HG02623 (cell line): Measurements from ENCODE around the gene KRTAP4-11.
"Not testable (repeated sequence)": the region's sequence is repeated elsewhere in the genome, so short reads cannot be mapped to it uniquely, and the experiment has no call there.

Experiments used
- ATAC-seq: cut with Tn5 transposase; IDR thresholded peaks from one replicate; pipeline ENCODE4 v1.9.1; 2021; ENCODE audit warnings: moderate library complexity; ENCODE audit not compliant: unreplicated experiment

The KRTAP4-11 gene

DNA sequence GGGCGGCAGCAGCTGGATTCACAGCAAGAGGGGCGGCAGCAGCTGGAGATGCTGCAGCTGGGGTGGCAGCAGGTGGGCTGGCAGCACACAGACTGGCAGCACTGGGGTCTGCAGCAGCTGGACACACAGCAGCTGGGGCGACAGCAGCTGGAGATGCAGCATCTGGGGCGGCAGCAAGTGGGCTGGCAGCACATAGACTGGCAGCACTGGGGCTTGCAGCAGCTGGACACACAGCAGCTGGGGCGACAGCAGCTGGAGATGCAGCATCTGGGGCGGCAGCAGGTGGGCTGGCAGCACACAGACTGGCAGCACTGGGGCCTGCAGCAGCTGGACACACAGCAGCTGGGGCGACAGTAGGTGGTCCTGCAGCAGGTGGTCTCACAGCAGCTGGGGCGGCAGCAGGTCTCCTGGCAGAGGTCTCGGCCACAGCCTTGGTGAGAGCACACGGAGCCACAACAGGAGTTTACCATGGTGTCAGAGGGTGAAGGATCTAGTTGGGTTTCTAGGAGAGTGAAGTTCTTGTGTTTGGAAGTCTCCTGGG lies at the start of gene KRTAP4-11:
KRTAP4-11 (minus strand) TSS at position 528 of the 541 bp plus-strand sequence; CDS start at position 470, 58 bp downstream.
- not testable (repeated sequence) for ATAC-seq

DNA sequence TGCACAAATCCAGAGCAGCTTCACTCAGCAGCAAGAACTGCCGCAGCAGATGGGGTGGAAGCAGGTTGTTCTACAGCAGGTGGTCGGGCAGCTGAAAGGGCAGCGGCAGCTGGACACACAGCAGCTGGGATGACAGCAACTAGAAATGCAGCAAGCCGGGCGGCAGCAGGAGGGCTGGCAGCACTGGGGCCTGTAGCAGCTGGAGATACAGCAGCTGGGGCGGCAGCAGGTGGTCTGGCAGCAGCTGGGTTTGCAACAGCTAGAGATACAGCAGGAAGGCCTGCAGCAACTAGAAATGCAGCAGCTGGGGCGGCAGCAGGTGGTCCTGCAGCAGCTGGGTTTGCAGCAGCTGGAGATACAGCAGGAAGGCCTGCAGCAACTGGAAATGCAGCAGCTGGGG lies 49.4 kb upstream of the KRTAP4-11 start:
- no peak for ATAC-seq

DNA sequence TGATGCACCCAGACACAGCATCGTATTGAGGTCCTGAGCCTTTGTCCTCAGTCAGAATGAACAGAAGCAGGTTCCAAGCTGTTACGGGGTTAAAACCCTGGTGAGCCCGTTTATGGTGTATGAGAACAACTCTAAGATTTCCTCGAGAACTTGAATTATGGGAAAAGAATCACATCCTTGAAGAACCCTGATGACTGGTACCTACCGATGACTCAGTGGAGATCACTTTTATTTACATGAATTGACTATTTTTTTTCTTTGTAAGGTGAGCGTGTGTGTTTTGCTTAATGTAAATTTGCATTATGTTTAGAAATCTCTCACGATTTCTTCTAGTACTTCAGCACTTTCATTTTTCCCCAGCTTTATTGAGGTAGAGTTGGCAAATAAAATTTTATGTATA lies 45.7 kb upstream of the KRTAP4-11 start:
- no peak for ATAC-seq

DNA sequence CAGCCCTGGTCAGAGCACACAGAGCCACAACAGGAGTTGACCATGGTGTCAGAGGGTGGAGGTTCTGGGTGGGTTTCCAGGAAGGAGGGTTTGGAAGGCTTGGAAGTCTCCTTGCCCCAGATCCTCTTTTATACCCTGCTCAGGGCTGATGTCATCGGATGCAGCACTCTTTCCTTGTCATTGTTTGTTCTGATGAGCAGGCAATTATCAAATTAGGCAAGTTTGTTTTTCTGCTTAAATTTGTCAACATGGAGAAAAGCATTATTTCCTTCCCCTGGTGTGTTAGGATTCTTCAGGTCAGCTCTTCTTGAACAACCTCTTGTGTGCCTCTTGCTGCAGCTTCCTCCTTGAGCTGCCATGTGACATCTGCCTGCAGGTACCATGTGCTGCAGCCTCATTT lies 42.5 kb upstream of the KRTAP4-11 start, which contains the start of gene KRTAP4-4:
KRTAP4-4 (minus strand) TSS at position 101 of the 400 bp plus-strand sequence; CDS start at position 44, 57 bp downstream.
- ATAC-seq = no peak

DNA sequence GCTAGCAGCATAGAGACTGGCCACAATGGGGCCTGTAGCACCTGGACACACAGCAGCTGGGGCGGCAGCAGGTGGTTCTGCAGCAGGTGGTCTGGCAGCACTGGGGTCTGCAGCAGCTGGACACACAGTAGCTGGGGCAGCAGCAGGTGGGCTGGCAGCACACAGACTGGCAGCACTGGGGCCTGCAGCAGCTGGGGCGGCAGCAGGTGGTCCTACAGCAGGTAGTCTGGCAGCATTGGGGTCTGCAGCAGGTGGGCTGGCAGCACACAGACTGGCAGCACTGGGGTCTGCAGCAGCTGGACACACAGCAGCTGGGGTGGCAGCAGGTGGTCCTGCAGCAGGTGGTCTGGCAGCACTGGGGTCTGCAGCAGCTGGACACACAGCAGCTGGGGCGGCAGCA lies 42.0 kb upstream of the KRTAP4-11 start:
- not testable (repeated sequence) for ATAC-seq

DNA sequence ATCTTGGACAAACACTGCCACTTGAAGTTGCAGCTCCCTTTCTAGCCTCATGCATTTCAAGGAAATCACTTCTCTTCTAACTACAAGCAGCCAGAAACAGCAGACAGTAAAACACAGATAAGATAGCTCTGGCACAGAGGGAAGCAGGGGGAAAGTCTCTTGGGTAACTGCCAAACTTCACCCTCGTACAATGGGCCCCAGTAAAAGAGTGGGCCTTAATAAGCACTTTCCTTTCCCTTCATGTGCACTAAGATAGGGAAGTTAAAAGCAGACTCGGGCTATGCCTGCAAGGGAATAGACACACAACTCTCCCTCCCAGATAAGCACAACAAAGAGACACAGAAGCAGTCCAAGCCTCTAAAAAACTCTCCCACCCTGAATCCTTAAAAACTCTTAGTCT lies 35.7 kb upstream of the KRTAP4-11 start:
- ATAC-seq = no peak

DNA sequence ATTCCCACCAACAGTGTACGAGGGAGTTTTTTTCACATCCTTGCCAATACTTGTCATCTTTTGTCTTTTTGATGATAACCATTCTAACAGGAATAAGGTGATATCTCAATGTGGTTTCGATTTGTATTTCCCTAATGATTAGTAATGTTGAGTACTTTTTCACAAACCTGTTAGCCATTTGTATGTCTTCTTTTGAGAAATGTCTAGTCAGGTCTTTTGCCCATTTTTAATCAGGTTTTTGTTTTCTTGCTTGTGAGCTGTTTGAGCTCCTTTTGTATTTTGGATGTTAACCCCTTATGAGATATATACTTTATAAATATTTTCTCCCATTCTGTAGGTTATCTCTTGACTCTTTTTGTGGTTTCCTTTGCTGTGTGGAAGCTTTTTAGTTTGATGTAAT lies 33.4 kb upstream of the KRTAP4-11 start:
- no peak for ATAC-seq

DNA sequence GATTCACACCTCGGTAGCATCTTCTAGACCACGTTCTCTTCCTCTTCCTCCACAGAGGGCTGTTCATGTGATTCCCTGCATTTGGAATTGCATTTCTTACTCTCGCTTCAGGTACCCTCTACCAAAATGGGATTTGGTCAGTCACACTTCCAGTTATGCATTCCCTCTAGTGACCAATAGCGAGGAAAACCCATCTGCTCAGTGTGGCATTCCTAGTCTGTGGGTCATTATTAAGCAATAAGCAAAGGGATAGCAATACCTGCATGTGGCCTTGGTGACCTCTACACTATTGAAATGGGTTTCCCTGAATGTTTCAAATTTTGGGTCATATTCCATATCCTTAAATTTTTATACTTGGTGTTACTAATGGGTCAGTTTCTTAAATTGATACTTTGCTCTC lies 31.9 kb upstream of the KRTAP4-11 start:
- no peak for ATAC-seq

DNA sequence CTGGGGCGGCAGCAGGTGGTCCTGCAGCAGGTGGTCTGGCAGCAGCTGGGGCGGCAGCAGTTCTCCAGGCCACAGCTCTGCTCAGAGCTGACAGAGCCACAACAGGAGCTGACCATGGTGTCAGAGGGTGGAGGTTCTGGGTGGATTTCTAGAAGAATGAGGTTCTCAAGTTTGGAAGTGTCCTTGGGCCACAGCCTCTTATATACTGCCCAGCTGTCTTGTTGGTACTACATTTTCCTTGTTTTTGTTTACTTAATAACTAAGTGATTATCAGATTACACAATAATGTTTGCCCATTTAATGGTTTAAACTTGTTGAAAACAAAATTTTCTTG lies 31.4 kb upstream of the KRTAP4-11 start, which contains the start of gene KRTAP4-5:
KRTAP4-5 (minus strand) TSS at position 174 of the 334 bp plus-strand sequence; CDS start at position 116, 58 bp downstream.
- no peak for ATAC-seq

DNA sequence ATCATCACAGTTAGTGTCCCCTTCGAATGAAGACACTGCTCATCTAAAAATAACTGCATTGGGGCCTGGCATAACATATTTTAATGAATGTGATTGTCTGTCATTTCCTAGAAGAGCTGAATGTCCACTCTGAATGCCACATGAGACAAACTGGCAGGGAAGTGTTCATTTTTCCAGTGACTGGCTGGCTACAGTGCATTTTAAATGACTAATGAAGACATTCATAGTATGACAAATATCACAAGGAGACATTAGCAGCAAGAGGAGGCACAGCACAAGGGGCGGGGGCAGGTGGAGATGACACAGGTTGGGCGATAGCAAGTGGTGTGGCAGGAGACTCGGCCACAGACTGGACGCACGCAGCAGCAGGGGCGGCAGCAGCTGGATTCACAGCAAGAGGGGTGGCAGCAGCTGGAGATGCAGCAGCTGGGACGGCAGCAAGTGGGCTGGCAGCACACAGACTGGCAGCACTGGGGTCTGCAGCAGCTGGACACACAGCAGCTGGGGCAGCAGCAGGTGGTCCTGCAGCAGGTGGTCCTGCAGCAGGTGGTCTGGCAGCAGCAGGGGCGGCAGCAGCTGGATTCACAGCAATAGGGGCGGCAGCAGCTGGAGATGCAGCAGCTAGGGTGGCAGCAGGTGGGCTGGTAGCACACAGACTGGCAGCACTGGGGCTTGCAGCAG lies 30.9 kb upstream of the KRTAP4-11 start:
- ATAC-seq = not testable (repeated sequence)

DNA sequence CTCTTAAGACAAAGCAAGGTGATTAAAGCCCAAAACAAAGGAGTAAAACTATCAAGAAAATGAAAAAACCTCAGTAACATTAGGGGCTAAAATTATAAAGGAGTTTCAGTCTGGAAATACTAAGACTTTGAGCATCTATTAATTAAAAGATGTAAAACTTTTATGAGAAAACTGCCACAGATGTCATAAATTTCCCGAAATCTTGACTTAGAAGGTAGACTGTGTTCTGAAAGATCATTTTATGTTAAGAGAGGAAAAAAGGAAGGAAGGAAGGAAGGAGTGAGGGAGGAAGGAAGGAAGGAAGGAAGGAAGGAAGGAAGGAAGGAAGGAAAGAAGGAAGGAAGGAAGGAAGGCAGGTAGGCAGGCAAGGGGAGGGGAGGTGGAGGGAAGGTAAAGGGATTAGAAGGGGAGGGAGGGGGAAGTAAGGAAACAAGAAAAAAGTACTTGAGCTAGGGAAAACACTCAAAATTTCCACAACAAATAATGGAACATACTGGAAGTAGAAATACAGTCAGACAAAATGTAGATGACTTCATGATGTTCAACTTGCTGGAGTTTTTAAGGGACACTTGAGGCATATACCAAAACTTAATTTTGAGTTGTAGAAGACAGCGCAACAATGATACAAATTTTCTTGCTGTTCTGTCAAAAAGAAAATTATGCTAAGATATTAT lies 29.5 kb upstream of the KRTAP4-11 start:
- ATAC-seq = no peak

DNA sequence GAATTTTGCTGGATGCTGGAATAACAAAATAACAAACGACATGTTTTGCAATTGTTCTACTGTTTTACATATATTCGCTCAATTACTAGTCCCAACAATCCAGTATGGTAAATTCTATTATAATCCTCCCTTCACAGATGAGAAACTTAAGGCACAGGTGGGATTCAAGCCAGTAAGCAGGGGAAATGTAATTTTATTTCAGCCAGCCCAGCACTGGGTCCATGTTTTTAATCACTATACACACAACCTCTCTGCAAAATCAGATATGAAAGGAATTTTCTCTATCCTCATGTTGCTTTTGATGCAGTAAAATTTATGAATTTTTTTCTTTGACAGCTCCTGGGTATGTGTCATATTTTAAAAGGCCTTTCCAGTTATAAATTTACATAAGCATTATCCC lies 27.1 kb upstream of the KRTAP4-11 start:
- no peak for ATAC-seq

DNA sequence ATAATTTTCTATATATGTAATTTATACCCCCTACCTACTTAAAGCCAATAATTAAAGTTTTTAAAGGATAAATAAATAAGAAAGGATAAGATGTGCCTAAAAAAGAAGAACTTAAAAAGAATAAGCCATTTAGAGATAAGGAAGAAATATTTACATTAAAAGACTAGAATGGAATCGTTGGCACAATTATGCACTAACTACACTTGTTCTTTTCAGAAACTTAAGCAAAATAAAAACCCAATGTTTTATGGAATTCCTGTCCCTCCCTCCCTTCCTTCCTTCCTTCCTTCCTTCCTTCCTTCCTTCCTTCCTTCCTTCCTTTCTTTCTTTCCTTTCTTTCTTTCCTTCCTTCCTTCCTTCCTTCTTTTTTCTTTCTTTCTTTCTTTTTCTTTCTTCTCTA lies 26.7 kb upstream of the KRTAP4-11 start:
- ATAC-seq = no peak

DNA sequence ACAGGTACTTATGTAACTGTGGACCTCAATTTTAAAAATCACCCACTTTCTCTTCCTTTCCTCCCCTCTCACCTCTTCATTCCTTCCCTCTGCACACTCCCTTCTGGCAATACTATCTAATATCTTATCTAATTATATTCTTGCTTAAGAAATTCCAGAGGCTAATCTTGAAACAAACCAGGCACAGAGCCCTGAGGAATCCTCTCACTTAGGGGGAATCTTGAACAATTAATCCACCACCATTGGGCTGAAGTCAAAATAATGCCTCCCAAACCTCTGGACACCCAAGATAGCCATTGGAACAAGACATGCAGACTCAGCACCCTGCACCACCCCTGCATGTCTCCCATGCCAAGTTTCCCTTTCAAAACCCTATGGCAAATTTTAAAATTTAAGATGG lies 23.2 kb upstream of the KRTAP4-11 start:
- ATAC-seq = no peak

DNA sequence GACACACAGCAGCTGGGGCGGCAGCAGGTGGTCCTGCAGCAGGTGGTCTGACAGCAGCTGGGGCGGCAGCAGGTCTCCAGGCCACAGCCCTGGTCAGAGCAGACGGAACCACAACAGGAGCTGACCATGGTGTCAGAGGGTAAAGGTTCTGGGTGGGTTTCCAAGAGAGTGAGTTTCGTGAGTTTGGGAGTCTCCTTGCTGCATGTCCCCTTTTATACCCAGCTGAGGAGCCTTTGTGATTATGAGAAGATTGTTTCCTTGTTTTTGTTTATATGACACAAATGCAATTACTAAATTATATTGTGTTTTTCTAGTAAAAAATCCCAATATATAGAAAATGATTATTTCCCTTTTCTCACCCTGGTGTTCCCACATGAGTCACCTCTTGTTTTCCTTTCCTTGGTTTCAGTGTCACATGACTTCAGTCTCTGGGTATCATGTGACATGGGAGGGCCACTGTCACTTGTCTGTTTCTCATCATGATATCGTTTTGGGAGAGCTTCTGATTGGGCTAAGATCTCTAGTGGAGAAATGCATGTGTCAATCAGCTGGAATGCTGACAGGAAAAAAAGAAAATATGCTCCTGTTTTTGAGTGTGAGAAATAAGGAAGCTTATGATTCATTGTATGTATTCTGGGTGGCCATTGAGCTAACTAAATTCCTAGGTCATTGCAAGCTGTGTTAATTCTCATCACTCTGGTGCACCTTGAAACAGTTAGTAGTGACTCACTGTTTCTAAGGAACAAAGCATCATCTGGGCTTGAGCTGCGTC lies 22.4 kb upstream of the KRTAP4-11 start, which contains the start of gene KRTAP4-6:
KRTAP4-6 (minus strand) TSS at position 185 of the 772 bp plus-strand sequence; CDS start at position 128, 57 bp downstream.
- ATAC-seq = no peak

DNA sequence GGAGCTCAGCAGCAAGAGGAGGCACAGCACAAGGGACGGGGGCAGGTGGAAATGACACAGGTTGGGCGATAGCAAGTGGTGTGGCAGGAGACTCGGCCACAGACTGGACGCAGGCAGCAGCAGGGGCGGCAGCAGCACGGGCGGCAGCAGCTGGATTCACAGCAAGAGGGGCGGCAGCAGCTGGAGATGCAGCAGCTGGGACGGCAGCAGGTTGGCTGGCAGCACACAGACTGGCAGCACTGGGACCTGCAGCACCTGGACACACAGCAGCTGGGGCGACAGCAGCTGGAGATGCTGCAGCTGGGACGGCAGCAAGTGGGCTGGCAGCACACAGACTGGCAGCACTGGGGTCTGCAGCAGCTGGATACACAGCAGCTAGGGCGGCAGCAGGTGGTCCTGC lies 21.7 kb upstream of the KRTAP4-11 start:
- ATAC-seq = not testable (repeated sequence)

DNA sequence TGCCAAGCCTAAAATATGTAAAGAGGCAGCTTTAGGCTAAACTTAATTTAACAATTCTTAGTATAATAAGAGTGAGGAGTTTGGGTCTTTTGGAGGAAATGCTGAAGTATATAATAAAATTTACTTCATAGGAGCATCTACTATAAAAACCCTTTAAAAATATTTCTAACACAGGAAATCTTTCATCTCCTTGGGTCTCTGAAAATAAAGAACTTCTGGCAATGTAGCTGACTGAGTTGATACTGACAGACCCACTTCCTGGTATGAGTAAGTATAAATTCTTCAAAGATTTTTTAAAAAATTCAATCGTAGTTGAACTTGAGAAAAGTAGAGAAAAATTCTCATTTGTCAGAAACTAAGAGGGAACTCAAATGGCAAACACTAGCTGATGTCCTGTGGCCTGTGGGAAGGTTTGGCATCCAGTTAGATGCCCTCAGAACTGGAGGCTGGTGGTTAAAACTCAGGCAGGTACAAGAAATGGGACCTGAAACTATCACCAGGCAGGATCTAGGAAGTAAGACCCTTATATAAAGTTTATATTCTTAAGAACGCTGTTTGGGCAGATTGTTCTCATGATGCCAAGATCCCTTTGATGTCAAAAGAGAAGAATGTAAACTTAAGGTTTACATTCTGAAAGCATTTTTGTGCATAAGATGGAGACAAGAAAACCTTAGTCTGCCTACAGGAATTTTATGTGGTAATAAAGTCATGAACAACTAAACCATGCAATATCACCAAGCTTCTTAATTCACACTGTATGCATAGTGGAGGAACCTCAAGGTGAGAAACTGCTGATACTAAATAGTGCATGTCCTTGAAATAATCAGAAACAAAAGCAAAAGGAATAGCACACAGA lies 15.9 kb upstream of the KRTAP4-11 start:
- no peak for ATAC-seq

DNA sequence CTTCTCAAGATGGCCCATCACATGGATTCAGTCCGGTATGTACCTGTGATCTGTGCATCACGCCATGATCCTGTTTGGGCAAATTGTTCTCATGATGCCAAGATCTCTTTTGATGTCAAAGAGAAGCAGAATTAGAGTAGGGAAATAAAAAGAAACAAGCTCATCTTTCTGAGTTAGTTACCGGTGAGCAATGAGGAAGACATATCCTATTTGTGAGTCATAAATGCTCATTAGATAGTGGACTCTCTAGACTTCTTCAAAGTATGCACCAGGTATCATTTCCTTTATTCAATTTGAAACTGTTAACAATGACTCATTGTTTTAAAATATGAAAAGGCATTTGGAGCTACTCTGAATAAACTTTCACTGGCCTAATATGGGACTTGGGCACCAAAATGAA lies 13.8 kb upstream of the KRTAP4-11 start:
- no peak for ATAC-seq

DNA sequence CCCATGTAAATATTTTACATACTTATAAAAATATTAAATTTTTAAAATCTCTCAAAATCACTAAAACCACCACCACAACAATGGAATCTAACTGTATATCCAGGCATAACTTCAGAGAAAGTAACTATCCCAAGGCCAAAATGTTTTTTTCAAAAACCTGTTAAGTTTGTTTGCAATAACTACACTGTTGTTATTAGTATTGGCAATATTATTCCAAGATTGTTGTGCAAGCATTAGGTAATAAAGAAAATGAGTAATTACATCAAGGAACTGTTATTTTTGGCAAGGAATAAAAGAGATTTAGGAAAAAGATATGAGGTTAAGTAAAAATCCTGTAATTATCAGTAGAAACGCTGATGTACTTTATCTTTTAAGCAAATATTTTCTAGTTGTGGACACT lies 9.2 kb upstream of the KRTAP4-11 start:
- ATAC-seq = no peak

DNA sequence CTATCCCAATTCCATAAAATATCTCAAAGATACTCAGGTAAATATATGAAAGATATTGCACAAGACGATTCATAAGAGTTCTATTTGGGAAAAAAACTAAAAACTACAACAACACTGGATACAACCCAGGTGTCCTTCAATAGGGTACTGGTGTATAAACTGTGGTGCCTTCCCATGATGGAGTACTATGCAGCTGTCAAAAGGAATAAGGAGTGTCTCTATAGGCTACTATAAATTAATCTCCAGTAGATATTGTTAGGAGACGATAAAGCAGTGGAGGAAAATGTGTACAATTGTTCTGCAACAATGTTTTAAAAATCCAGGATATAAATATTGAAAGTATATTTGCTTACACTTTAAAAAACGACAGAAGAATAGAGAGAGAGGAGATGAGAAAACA lies 8.2 kb upstream of the KRTAP4-11 start:
- ATAC-seq = no peak
